Parathyroid adenoma (tissue), 2 donors: ENCODE results near the gene HEBP2.

Experiments
- H2AFZ ChIP-seq: fragments of 300-600 bp; sonication (generic); one replicate; pipeline ENCODE4 v1.7.0; 2017; ENCODE audit warnings: antibody characterized with exemption, mild to moderate bottlenecking
- H3K27ac ChIP-seq: fragments of 300-600 bp; sonication (generic); one replicate; pipeline ENCODE4 v1.7.0; 2017
- H3K27me3 ChIP-seq: fragments of 300-600 bp; sonication (generic); one replicate; pipeline ENCODE4 v1.7.0; 2017; ENCODE audit warnings: low read length; ENCODE audit not compliant: control insufficient read depth, insufficient read depth
- H3K36me3 ChIP-seq: fragments of 300-600 bp; sonication (generic); one replicate; pipeline ENCODE4 v1.7.0; 2017; ENCODE audit warnings: low read length; ENCODE audit not compliant: control insufficient read depth, insufficient read depth
- H3K4me1 ChIP-seq: fragments of 300-600 bp; sonication (generic); one replicate; pipeline ENCODE4 v1.7.0; 2017; ENCODE audit warnings: control low read depth
- H3K4me2 ChIP-seq: fragments of 300-600 bp; sonication (generic); one replicate; pipeline ENCODE4 v1.7.0; 2017; ENCODE audit warnings: low read length
- H3K4me3 ChIP-seq: fragments of 300-600 bp; sonication (generic); one replicate; pipeline ENCODE4 v1.7.0; 2017; ENCODE audit warnings: low read depth, low read length
- H3K79me2 ChIP-seq: fragments of 300-600 bp; sonication (generic); one replicate; pipeline ENCODE4 v1.7.0; 2017; ENCODE audit warnings: control low read depth
- H3K9ac ChIP-seq: fragments of 300-600 bp; sonication (generic); one replicate; pipeline ENCODE4 v1.7.0; 2017; ENCODE audit warnings: mild to moderate bottlenecking
- H3K9me3 ChIP-seq: fragments of 300-600 bp; sonication (generic); one replicate; pipeline ENCODE4 v1.7.0; 2017; ENCODE audit warnings: low read length; ENCODE audit not compliant: control insufficient read depth
- CTCF ChIP-seq: fragments of 300-600 bp; sonication (generic); IDR thresholded peaks from one replicate; pipeline ENCODE4 v1.7.0; 2017; ENCODE audit warnings: antibody characterized with exemption, mild to moderate bottlenecking
- donor health status: primary hyperparathyroidism.

The HEBP2 gene

GRCh38 chr6:138403324-138403800, 661 bp upstream of the HEBP2 start:
- Histone ChIP-seq H3K9me3 (no peaks in the 10 kb centered on the region), H3K36me3 (no peaks in the 10 kb centered on the region)

GRCh38 chr6:138404666-138405337, 779 bp downstream of the HEBP2 start:
- H3K36me3 ChIP-seq, result no peaks in the 10 kb centered on the region
- H3K9ac ChIP-seq, result peak overlapping the region; percentile 47
- peak overlapping the region; percentile 63 for H3K4me2 ChIP-seq
- H3K27me3 ChIP-seq, result no peaks in the 10 kb centered on the region
- no peaks in the 10 kb centered on the region for H3K79me2 ChIP-seq
- peak overlapping the region; percentile 89 for H2AFZ ChIP-seq
- no peak for TF ChIP-seq CTCF
- H3K9me3 ChIP-seq, result no peaks in the 10 kb centered on the region
- peaks cover 6% of the 10 kb centered on the region for H3K4me1 ChIP-seq
- peak overlapping the region; percentile 88 for H3K27ac ChIP-seq
- peak overlapping the region; percentile 60 for H3K4me3 ChIP-seq

More at GRCh38 chr6:138403324-138403800, 661 bp upstream of the HEBP2 start:
- Histone ChIP-seq H3K27ac (peak overlapping the region; percentile 88), H3K79me2 (no peaks in the 10 kb centered on the region), H3K4me1 (peaks cover 6% of the 10 kb centered on the region), H3K27me3 (no peaks in the 10 kb centered on the region), H3K9ac (peak overlapping the region; percentile 64), H3K4me3 (peak overlapping the region; percentile 60), H3K4me2 (peak overlapping the region; percentile 63), H2AFZ (peak overlapping the region; percentile 89)
- peak; percentile 15 for TF ChIP-seq CTCF

- Histone ChIP-seq H3K27me3 (no peaks in the 10 kb centered on the region), H3K4me2 (no peak overlapping the region), H3K9me3 (no peaks in the 10 kb centered on the region), H3K79me2 (no peaks in the 10 kb centered on the region), H3K9ac (no peak overlapping the region), H2AFZ (no peak overlapping the region), H3K4me1 (peaks cover 6% of the 10 kb centered on the region), H3K4me3 (no peak overlapping the region), H3K36me3 (no peaks in the 10 kb centered on the region), H3K27ac (no peak overlapping the region)
- TF ChIP-seq CTCF, result no peak
Measured at GRCh38 chr6:138405816-138406413, 1.9 kb downstream of the HEBP2 start.

GRCh38 chr6:138406443-138406842, 2.4 kb downstream of the HEBP2 start:
- H3K9ac ChIP-seq, result no peak overlapping the region

More at GRCh38 chr6:138406443-138406842, 2.4 kb downstream of the HEBP2 start:
- TF ChIP-seq CTCF, result peak; percentile 9
- H3K4me2 ChIP-seq, result no peak overlapping the region
- no peaks in the 10 kb centered on the region for H3K36me3 ChIP-seq
- no peaks in the 10 kb centered on the region for H3K79me2 ChIP-seq
- no peaks in the 10 kb centered on the region for H3K27me3 ChIP-seq
- H2AFZ ChIP-seq, result no peak overlapping the region
- H3K27ac ChIP-seq, result no peak overlapping the region
- H3K9me3 ChIP-seq, result no peaks in the 10 kb centered on the region
- peaks cover 6% of the 10 kb centered on the region for H3K4me1 ChIP-seq
- no peak overlapping the region for H3K4me3 ChIP-seq
